Measurements from ENCODE around the gene ALPG.

DNA sequence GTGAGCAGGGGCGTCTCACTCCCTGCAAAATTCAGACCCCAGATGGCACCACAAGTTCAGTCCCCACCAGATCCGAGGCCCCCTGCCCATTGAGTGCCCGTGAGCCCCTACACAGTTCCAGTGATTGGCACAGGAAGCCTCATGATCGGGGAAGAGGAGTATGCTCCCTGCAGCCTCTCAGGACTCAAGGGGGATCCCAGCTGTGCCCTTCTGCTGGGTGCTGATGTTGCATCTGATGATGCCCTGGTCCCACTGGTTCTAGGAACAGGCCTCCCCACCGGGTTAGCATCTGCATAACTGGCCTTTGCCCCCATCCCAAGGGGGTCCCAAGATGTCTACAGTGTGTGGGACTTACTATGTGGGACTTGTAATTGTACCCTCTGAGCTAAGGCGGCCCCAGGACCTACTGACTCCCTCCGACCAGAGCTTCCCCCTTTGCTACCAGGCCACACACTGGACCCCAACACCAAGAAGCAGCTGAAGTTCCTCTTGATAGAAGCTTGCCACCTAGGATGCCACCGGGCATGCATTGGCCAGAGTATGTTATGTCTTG, 8.6 kb downstream of the ALPG start:
- TF ChIP-seq CTCF (IDR thresholded peaks at IDR 0.05 in 2 of 3, conservative IDR thresholded peaks at IDR 0.05 in 1 of 3; ENCODE audit: control insufficient read depth in 2 of 3, extremely low read depth in 1 of 3, insufficient read depth in 1 of 3, low read depth in 3 of 3, low read length in 3 of 3) (no peak), RCOR1 (conservative IDR thresholded peaks at IDR 0.05; ENCODE audit: low read depth, low read length) (no peak), SREBF1 (IDR thresholded peaks at IDR 0.05; ENCODE audit: low read length) (no peak), YBX1 (IDR thresholded peaks at IDR 0.05) (no peak), IKZF1 (conservative IDR thresholded peaks at IDR 0.05) (no peak), SP1 (IDR thresholded peaks at IDR 0.05; ENCODE audit: low read depth, low read length) (no peak), TAF1 (IDR thresholded peaks at IDR 0.05; ENCODE audit: borderline replicate concordance, low read depth, low read length) (no peak), HDGF (IDR thresholded peaks at IDR 0.05) (no peak)

Data from GM12878 (cell line).